Measurements from ENCODE around the gene GPR162. TPM values are rescaled to one million over a fixed set of nuclear protein-coding genes. Genes with fewer than 3 reads are reported as not detected.
A peak's percentile ranks its signal among the peaks of the same experiment; 100 is the strongest.

The GPR162 gene
- polyA plus RNA-seq, 1 donor from 2014 or later: 82.8 TPM

GRCh38 chr12:6851153-6851920, 29.7 kb downstream of the GPR162 start, which contains the start of gene CDCA3:
Gene CDCA3 (minus strand): TSS chr12:6851286. CDS start chr12:6850952, 334 bp downstream.
- Histone ChIP-seq H3F3A (ENCODE audit: insufficient read depth, low read length, poor library complexity, severe bottlenecking) (peaks cover 5% of the 10 kb centered on the region), H3K9ac (ENCODE audit: low read length) (peak within 1 kb of the TSS; percentile 87), H3K79me2 (replicated peaks; ENCODE audit: insufficient read depth, low read length) (peaks cover 30% of the 10 kb centered on the region), H3K9me2 (ENCODE audit: insufficient read depth, low read length) (no peaks in the 10 kb centered on the region), H3K4me3 (ENCODE audit: low read length) (peak within 1 kb of the TSS; percentile 75), H3K9me3 (ENCODE audit: low read length) (no peaks in the 10 kb centered on the region), H3K4me2 (ENCODE audit: low read length) (no peak within 1 kb of the TSS), H3K27me3 (ENCODE audit: insufficient read depth, low read depth, low read length) (no peaks in the 10 kb centered on the region), H3K36me3 (ENCODE audit: insufficient read depth, low read length) (no peaks in the 10 kb centered on the region), H3K27ac (ENCODE audit: low read length) (peak within 1 kb of the TSS; percentile 98), H2AFZ (ENCODE audit: low read depth, low read length) (peak within 1 kb of the TSS; percentile 56), H4K20me1 (ENCODE audit: insufficient read depth) (no peaks in the 10 kb centered on the region)
- peak; percentile 59 for TF ChIP-seq EP300 (conservative IDR thresholded peaks at IDR 0.05; ENCODE audit: poor library complexity, severe bottlenecking)
- no peak for TF ChIP-seq EZH2 (IDR thresholded peaks at IDR 0.05; ENCODE audit: borderline replicate concordance, insufficient read depth, low read length, poor library complexity, severe bottlenecking)
- TF ChIP-seq MXI1 (conservative IDR thresholded peaks at IDR 0.05; ENCODE audit: poor library complexity, severe bottlenecking): peak; percentile 98
- TF ChIP-seq REST (IDR thresholded peaks at IDR 0.05; ENCODE audit: borderline replicate concordance): peak; percentile 89
- no peak for TF ChIP-seq CTCF (IDR thresholded peaks at IDR 0.05; ENCODE audit: poor library complexity, severe bottlenecking)
- TF ChIP-seq POLR2AphosphoS5 (IDR thresholded peaks at IDR 0.05): peak; percentile 74
- TF ChIP-seq SMC3 (conservative IDR thresholded peaks at IDR 0.05; ENCODE audit: poor library complexity): peak; percentile 54
- TF ChIP-seq TAF1 (IDR thresholded peaks at IDR 0.05; ENCODE audit: low read depth): no peak
- TF ChIP-seq RAD21 (conservative IDR thresholded peaks at IDR 0.05): peak; percentile 38

- Histone ChIP-seq H3K9me2 (ENCODE audit: insufficient read depth, low read length) (no peaks in the 10 kb centered on the region), H3K9me3 (ENCODE audit: low read length) (no peaks in the 10 kb centered on the region)
Observed at GRCh38 chr12:6851921-6852650, 30.5 kb downstream of the GPR162 start, which contains the start of gene USP5. Gene USP5 (plus strand): TSS chr12:6852150. CDS start chr12:6852180, 30 bp downstream.

More at GRCh38 chr12:6851921-6852650, 30.5 kb downstream of the GPR162 start, which contains the start of gene USP5:
- peak within 1 kb of the TSS; percentile 56 for H2AFZ ChIP-seq (ENCODE audit: low read depth, low read length)
- H3K27me3 ChIP-seq (ENCODE audit: insufficient read depth, low read depth, low read length): no peaks in the 10 kb centered on the region
- H3K4me3 ChIP-seq (ENCODE audit: low read length): peak within 1 kb of the TSS; percentile 75
- H3K9ac ChIP-seq (ENCODE audit: low read length): peak within 1 kb of the TSS; percentile 87
- no peaks in the 10 kb centered on the region for H3K36me3 ChIP-seq (ENCODE audit: insufficient read depth, low read length)
- peak within 1 kb of the TSS; percentile 98 for H3K4me2 ChIP-seq (ENCODE audit: low read length)
- H4K20me1 ChIP-seq (ENCODE audit: insufficient read depth): no peaks in the 10 kb centered on the region
- H3K27ac ChIP-seq (ENCODE audit: low read length): peak within 1 kb of the TSS; percentile 98
- peaks cover 5% of the 10 kb centered on the region for H3F3A ChIP-seq (ENCODE audit: insufficient read depth, low read length, poor library complexity, severe bottlenecking)
- H3K79me2 ChIP-seq (replicated peaks; ENCODE audit: insufficient read depth, low read length): peaks cover 30% of the 10 kb centered on the region
- TF ChIP-seq RAD21 (conservative IDR thresholded peaks at IDR 0.05) (no peak), MXI1 (conservative IDR thresholded peaks at IDR 0.05; ENCODE audit: poor library complexity, severe bottlenecking) (peak; percentile 84), POLR2AphosphoS5 (IDR thresholded peaks at IDR 0.05) (peak; percentile 97), EP300 (conservative IDR thresholded peaks at IDR 0.05; ENCODE audit: poor library complexity, severe bottlenecking) (no peak), REST (IDR thresholded peaks at IDR 0.05; ENCODE audit: borderline replicate concordance) (no peak), TAF1 (IDR thresholded peaks at IDR 0.05; ENCODE audit: low read depth) (peak; percentile 26), SMC3 (conservative IDR thresholded peaks at IDR 0.05; ENCODE audit: poor library complexity) (no peak)

All from neural cell (in vitro differentiated cells).